Mucosa of rectum (tissue), 2 donors: ENCODE results near the gene UMAD1.
A peak's percentile ranks its signal among the peaks of the same experiment; 100 is the strongest.

ENCODE experiments used
- H3K27ac ChIP-seq, 2 donors: one replicate each; pipeline ENCODE4 v1.7.0; 2013; ENCODE audit warnings: inconsistent platforms in 2 of 2, low read depth in 2 of 2, low read length in 2 of 2
- H3K27me3 ChIP-seq, 2 donors: one replicate each; pipeline ENCODE4 v1.7.0; 2013; ENCODE audit warnings: low read length in 2 of 2; ENCODE audit not compliant: control insufficient read depth in 2 of 2, insufficient read depth in 2 of 2
- H3K36me3 ChIP-seq, 2 donors: one replicate each; pipeline ENCODE4 v1.7.0; 2013; ENCODE audit warnings: low read length in 2 of 2; ENCODE audit not compliant: control insufficient read depth in 2 of 2, insufficient read depth in 2 of 2
- H3K4me1 ChIP-seq, 2 donors: one replicate each; pipeline ENCODE4 v1.7.0; 2013; ENCODE audit warnings: low read length in 2 of 2, mild to moderate bottlenecking in 1 of 2; ENCODE audit not compliant: control insufficient read depth in 2 of 2, insufficient read depth in 2 of 2
- H3K4me3 ChIP-seq, 2 donors: one replicate each; pipeline ENCODE4 v1.7.0; 2013; ENCODE audit warnings: low read length in 2 of 2
- H3K9ac ChIP-seq, 2 donors: one replicate each; pipeline ENCODE4 v1.7.0; 2013; ENCODE audit warnings: low read length in 2 of 2, low read depth in 1 of 2, mild to moderate bottlenecking in 1 of 2
- H3K9me3 ChIP-seq, 2 donors: one replicate each; pipeline ENCODE4 v1.7.0; 2013; ENCODE audit warnings: low read length in 2 of 2; ENCODE audit not compliant: control insufficient read depth in 2 of 2
- donor health status: healthy.
- donor health status: Normal muscosa, but diverticular disease.

UMAD1 gene

GRCh38 chr7:7867846-7868571 lies 227.5 kb downstream of the UMAD1 start:
- H3K27ac ChIP-seq: peak overlapping the region in 1 of 2 donors; percentile 25
- H3K4me1 ChIP-seq: no peaks in the 10 kb centered on the region
- H3K4me3 ChIP-seq: no peak overlapping the region
- H3K9ac ChIP-seq: no peak overlapping the region
- H3K27me3 ChIP-seq: no peaks in the 10 kb centered on the region
- H3K36me3 ChIP-seq: no peaks in the 10 kb centered on the region
- H3K9me3 ChIP-seq: no peaks in the 10 kb centered on the region

- Histone ChIP-seq H3K9me3 (no peaks in the 10 kb centered on the region), H3K27me3 (no peaks in the 10 kb centered on the region), H3K4me1 (no peaks in the 10 kb centered on the region), H3K27ac (no peak overlapping the region), H3K36me3 (no peaks in the 10 kb centered on the region), H3K9ac (no peak overlapping the region), H3K4me3 (no peak overlapping the region)
Measured at GRCh38 chr7:7868572-7868899, 228.0 kb downstream of the UMAD1 start.

- Histone ChIP-seq H3K4me3 (no peak overlapping the region), H3K9me3 (no peaks in the 10 kb centered on the region), H3K27ac (no peak overlapping the region), H3K27me3 (no peaks in the 10 kb centered on the region), H3K9ac (no peak overlapping the region), H3K36me3 (no peaks in the 10 kb centered on the region), H3K4me1 (no peaks in the 10 kb centered on the region)
Measured at GRCh38 chr7:7869036-7869435, 228.5 kb downstream of the UMAD1 start.

GRCh38 chr7:7869651-7870050 lies 229.1 kb downstream of the UMAD1 start:
- no peak overlapping the region for H3K4me3 ChIP-seq
- no peaks in the 10 kb centered on the region for H3K36me3 ChIP-seq
- no peaks in the 10 kb centered on the region for H3K4me1 ChIP-seq
- no peaks in the 10 kb centered on the region for H3K27me3 ChIP-seq
- H3K27ac ChIP-seq: no peak overlapping the region
- no peaks in the 10 kb centered on the region for H3K9me3 ChIP-seq
- no peak overlapping the region for H3K9ac ChIP-seq

- Histone ChIP-seq H3K27me3 (no peaks in the 10 kb centered on the region), H3K9me3 (no peaks in the 10 kb centered on the region), H3K36me3 (no peaks in the 10 kb centered on the region), H3K9ac (no peak overlapping the region), H3K4me1 (no peaks in the 10 kb centered on the region), H3K27ac (no peak overlapping the region), H3K4me3 (no peak overlapping the region)
Measured at GRCh38 chr7:7870555-7870954, 230.0 kb downstream of the UMAD1 start.

GRCh38 chr7:7876419-7876818 lies 235.9 kb downstream of the UMAD1 start:
- H3K27ac ChIP-seq: no peak overlapping the region
- no peak overlapping the region for H3K4me3 ChIP-seq
- no peaks in the 10 kb centered on the region for H3K9me3 ChIP-seq
- H3K9ac ChIP-seq: no peak overlapping the region
- H3K27me3 ChIP-seq: no peaks in the 10 kb centered on the region
- H3K36me3 ChIP-seq: no peaks in the 10 kb centered on the region
- H3K4me1 ChIP-seq: no peaks in the 10 kb centered on the region

GRCh38 chr7:7881581-7881980 lies 241.0 kb downstream of the UMAD1 start:
- Histone ChIP-seq H3K4me1 (no peaks in the 10 kb centered on the region), H3K4me3 (no peak overlapping the region), H3K36me3 (no peaks in the 10 kb centered on the region), H3K27me3 (no peaks in the 10 kb centered on the region), H3K9me3 (no peaks in the 10 kb centered on the region), H3K27ac (no peak overlapping the region), H3K9ac (no peak overlapping the region)

GRCh38 chr7:7882888-7883287 lies 242.3 kb downstream of the UMAD1 start:
- Histone ChIP-seq H3K9ac (no peak overlapping the region), H3K4me1 (no peaks in the 10 kb centered on the region), H3K27me3 (no peaks in the 10 kb centered on the region), H3K4me3 (no peak overlapping the region), H3K9me3 (no peaks in the 10 kb centered on the region), H3K27ac (no peak overlapping the region), H3K36me3 (no peaks in the 10 kb centered on the region)

GRCh38 chr7:7883394-7883793 lies 242.8 kb downstream of the UMAD1 start:
- Histone ChIP-seq H3K27ac (no peak overlapping the region), H3K4me3 (no peak overlapping the region), H3K9ac (no peak overlapping the region), H3K9me3 (no peaks in the 10 kb centered on the region), H3K36me3 (no peaks in the 10 kb centered on the region), H3K4me1 (no peaks in the 10 kb centered on the region), H3K27me3 (no peaks in the 10 kb centered on the region)

- H3K9me3 ChIP-seq: no peaks in the 10 kb centered on the region
- no peaks in the 10 kb centered on the region for H3K27me3 ChIP-seq
- no peaks in the 10 kb centered on the region for H3K4me1 ChIP-seq
- no peak overlapping the region for H3K9ac ChIP-seq
- no peak overlapping the region for H3K27ac ChIP-seq
- no peak overlapping the region for H3K4me3 ChIP-seq
- H3K36me3 ChIP-seq: no peaks in the 10 kb centered on the region
Measured at GRCh38 chr7:7884855-7885254, 244.3 kb downstream of the UMAD1 start.
